ENCODE data around the gene MEAF6.
"Not testable (repeated sequence)": the region's sequence is repeated elsewhere in the genome, so short reads cannot be mapped to it uniquely, and the experiment has no call there.

Gene MEAF6

GRCh38 chr1:37514350-37515184 lies at the start of gene MEAF6:
Gene MEAF6, minus strand, starts transcription at chr1:37514766. Its CDS starts 20 bp downstream, at chr1:37514746.
- DNase-seq = peak; percentile 80

DNA sequence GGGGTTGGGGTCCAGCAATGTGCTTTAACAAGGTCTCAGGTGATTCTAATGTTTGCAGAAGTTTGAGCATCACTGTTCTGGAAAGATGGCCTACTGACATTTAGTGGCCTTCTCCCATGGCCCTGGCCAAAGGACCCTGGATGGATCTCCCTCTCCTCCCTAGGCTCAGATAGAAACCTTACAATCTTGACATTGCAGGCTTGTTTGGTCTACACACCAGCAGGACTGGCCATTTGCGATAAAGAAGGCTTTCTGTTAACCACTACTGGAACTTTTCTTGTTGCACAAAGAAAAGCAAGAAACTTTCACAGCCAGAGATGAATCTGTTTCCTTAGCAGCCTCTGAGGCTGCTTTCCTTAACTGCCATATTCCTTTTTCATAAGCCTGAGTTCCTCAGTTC lies 48.4 kb upstream of the MEAF6 start:
- DNase-seq = no peak

- DNase-seq = peak; percentile 49
Measured at GRCh38 chr1:37561133-37562132, 46.9 kb upstream of the MEAF6 start.

- no peak for DNase-seq
Measured at GRCh38 chr1:37560401-37561132, 46.0 kb upstream of the MEAF6 start.

- DNase-seq = not testable (repeated sequence)
Measured at GRCh38 chr1:37559957-37560379, 45.4 kb upstream of the MEAF6 start.

DNA sequence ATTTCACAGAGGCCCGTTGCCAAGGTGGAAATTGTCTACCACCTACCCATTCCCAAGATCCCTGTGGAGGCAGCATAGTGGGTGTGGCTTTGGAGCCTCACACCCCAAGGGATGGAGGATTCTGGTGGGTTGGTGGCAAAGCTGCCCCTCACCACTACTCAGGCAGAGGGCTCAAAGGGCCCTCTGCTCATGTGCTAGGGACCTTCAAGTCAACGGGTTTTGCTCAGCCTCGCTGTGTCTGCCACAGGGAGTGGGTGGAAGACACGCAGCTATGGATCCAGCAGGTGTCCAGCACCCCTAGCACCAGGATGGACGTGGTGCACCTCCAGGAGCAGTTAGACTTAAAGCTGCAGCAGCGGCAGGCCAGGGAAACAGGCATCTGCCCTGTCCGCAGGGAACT lies 44.5 kb upstream of the MEAF6 start:
- no peak for DNase-seq

GRCh38 chr1:37558411-37558810 lies 43.8 kb upstream of the MEAF6 start:
- DNase-seq = no peak

DNA sequence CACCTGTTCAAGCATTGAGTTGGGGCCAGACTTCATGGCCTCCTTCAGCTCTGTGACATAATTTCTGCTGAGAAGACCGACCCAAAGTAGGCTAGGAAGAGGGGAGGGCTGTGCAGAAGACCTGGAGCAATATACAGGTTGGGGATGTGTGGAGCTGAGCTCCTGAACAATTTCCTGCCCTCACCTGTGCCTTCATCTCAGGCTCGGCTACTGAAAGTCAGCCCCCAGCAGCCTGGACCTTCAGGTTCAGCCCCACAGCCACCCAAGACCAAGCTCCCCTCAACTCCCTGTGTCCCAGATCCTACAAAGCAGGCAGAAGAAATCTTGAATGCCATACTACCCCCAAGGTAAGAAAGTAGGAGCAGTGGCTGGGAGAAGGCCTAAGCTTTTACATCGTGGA lies 42.8 kb upstream of the MEAF6 start:
- DNase-seq = no peak

- DNase-seq = peak; percentile 83
Measured at GRCh38 chr1:37556712-37557196, 42.2 kb upstream of the MEAF6 start, which contains the start of gene DNALI1. Gene DNALI1, plus strand, starts transcription at chr1:37556940. Its CDS starts 55 bp downstream, at chr1:37556995.

DNA sequence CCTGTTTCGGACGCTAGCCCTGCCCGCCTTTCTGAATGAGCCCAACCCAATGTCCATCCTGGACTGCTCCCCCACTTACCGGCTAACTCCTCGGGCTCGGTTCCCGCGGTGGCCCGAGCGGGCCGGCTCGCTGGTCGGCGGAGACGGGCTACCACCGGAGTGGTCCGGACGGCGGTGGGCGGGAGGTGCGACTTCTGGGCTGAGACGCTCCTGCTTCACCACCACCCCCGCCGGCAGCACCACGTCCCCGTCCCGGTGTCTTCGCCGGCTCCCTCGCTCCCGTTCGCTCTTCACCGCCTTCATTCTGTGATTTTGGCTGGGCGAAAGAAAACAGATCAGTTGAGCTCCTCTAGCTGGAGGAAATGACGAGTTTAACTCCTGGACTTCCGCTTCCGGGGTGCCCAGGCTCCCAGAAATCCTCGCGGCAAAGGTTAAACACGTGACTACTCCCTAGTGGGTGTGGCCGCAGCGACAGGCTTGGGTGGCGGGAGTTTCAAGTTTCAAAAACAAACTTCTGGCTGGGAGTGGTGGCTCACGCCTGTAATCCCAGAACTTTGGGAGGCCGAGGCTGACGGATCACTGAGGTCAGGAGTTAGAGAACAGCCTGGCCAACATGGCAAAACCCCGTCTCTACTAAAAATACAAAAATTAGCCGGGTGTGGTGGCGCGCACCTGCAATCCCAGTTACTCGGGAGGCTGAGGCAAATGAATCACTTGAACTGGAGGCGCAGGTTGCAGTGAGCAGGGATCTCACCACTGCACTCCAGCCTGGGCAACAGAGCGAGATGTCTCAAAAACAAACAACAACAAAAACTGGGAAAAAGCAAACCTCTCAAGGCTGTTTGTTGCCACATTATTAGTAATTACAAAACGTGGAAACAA lies 39.6 kb upstream of the MEAF6 start, which contains the start of gene SNIP1:
SNIP1 (minus strand) TSS at position 367 of the 882 bp plus-strand sequence; CDS start at position 303, 64 bp downstream.
- peak; percentile 93 for DNase-seq

DNA sequence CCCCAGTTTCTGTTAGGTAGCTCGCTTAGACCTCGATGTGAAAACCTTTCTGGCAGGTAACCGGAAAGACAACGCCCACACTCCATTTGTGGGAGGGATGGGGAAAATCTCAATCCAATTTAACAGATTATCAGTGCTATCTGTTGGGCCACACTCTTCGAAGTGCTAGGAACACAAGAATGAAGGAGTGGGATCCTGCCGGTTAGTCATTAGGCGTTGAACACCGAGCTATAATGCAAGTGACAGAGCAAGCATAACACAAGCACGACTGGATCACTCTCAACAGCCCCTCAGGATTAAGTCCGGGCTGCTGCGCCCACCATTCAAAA lies 39.0 kb upstream of the MEAF6 start:
- DNase-seq = no peak

- DNase-seq = no peak
Measured at GRCh38 chr1:37549341-37549740, 34.8 kb upstream of the MEAF6 start.

- no peak for DNase-seq
Measured at GRCh38 chr1:37545019-37545418, 30.5 kb upstream of the MEAF6 start.

GRCh38 chr1:37544530-37544929 lies 30.0 kb upstream of the MEAF6 start:
- no peak for DNase-seq

- no peak for DNase-seq
Measured at GRCh38 chr1:37540036-37540785, 25.6 kb upstream of the MEAF6 start.

DNA sequence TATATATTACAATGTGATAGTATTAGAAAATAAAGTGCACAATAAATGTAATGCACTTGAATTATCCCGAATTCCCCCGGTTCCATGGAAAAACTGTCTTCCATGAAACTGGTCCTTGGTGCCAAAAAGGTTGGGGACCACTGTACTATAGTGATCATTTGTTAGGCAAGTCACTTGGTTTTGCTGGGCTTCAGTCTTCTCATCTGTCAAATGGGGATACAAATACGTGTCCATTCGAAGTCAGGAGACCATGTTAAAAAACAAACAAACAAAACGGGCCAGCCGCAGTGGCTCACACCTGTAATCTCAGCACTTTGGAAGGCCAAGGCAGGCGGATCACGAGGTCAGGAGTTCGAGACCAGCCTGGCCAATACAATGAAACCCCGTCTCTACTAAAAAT lies 24.6 kb upstream of the MEAF6 start:
- DNase-seq = not testable (repeated sequence)

GRCh38 chr1:37537378-37537777 lies 22.8 kb upstream of the MEAF6 start:
- DNase-seq = no peak

GRCh38 chr1:37533317-37534093 lies 18.9 kb upstream of the MEAF6 start:
- no peak for DNase-seq

DNA sequence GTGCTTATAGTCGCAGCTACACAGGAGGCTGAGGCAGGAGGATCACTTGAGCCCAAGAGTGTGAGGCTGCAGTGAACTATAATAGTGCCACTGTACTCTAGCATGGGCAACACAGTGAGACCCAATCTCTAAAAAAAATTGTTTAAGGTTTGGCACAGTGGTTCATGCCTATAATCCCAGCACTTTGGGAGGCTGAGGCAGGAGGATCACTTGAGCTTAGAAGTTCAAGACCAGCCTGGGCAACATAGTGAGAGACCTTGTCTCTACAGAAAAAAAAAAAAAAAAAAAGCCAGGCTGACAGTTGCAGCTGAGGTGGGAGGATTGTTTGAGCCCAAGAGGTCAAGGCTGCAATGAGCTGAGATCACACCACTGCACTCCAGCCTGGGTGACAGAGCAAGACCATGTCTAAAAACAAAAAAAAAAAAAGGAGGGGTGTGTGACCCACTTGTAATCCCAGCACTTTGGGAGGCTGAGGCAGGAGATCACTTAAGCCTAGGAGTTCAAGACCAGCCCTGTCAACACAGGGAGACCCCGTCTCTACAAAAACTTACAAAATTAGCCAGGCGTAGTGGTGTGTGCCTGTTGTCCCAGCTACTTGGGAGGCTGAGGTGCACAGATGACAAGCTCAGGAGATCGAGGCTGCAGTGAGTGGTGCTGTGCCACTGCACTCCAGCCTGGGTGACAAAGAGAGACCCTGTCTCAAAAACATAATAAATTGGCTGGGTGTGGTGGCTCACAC lies 18.0 kb upstream of the MEAF6 start:
- DNase-seq = not testable (repeated sequence)
